HCT116 (cell line): Measurements from ENCODE around the gene SERPIND1. TPM values are rescaled to one million over a fixed set of nuclear protein-coding genes. Genes with fewer than 3 reads are reported as not detected.

Experiments used
- ATAC-seq: fragments of 200-7000 bp; cut with Tn5 transposase; 2 replicates; pipeline ENCODE4 v1.9.1; 2020; ENCODE audit warnings: mild to moderate bottlenecking, moderate library complexity
- BruUV-seq: library from RNA; stranded (reverse); fragments of 400-500 nt; replicated peaks from 2 replicates; lab custom pipeline; 2021; lab: Mats Ljungman, UMichigan
- CTCF ChIA-PET: fragments of 300-600 bp; sonication (Branson Sonifier 250); formaldehyde crosslinking; loops from one replicate; lab custom pipeline; 2021; ENCODE audit warnings: antibody characterized with exemption; lab: Charles Lee
- POLR2A ChIA-PET: fragments of 300-600, 350-600 bp; sonication (Branson Sonifier 250); formaldehyde crosslinking; loops from one replicate; lab custom pipeline; 2021; ENCODE audit warnings: antibody characterized with exemption; lab: Charles Lee
- RAD21 ChIA-PET, 2 experiments: fragments of 300-600 bp; sonication (Branson Sonifier 250); formaldehyde crosslinking; loops; one replicate each; lab custom pipeline; 2023; ENCODE audit warnings: low total read pairs in 2 of 2; ENCODE audit not compliant: uncharacterized antibody in 2 of 2, unreplicated experiment in 2 of 2, low non-redundant PET in 1 of 2; lab: Charles Lee
- DNase-seq: peaks from one replicate; pipeline ENCODE4 v3.0.0-alpha.2; 2010; ENCODE audit warnings: low read depth, low spot score
- H2AFZ ChIP-seq: fragments of 200-600 bp; shearing (Covaris generic), sonication (generic); 2 replicates; pipeline ENCODE4 v1.6.1; 2017; ENCODE audit warnings: low read depth, mixed run types, mixed read lengths, antibody characterized with exemption, low read length; ENCODE audit not compliant: poor library complexity, severe bottlenecking
- H3K27ac ChIP-seq: 2 replicates; pipeline ENCODE4 v1.5.1; 2012; ENCODE audit warnings: low read depth, low read length
- H3K27me3 ChIP-seq: fragments of 200-600 bp; sonication (generic); 2 replicates; pipeline ENCODE4 v1.6.1; 2016; ENCODE audit warnings: mixed run types, low read length, mixed read lengths; ENCODE audit not compliant: insufficient read depth
- H3K36me3 ChIP-seq, 2 experiments: fragments of 200-500 bp in 1 of 2; fragments of 200-600 bp in 1 of 2; sonication (Bioruptor generic) in 1 of 2; sonication (generic) in 1 of 2; 2 replicates each; pipeline versions ENCODE4 v1.5.1 to v1.6.1; 2014 to 2016; ENCODE audit warnings: low read length in 2 of 2, inconsistent platforms in 1 of 2, mixed read lengths in 1 of 2, mixed run types in 1 of 2; ENCODE audit not compliant: insufficient read depth in 2 of 2, control insufficient read depth in 1 of 2
- H3K4me1 ChIP-seq, 2 experiments: fragments of 200-600 bp in 1 of 2; sonication (generic) in 1 of 2; 2 replicates each; pipeline versions ENCODE4 v1.5.1 to v1.6.1; 2012 to 2017; ENCODE audit warnings: low read length in 2 of 2, inconsistent platforms in 1 of 2, mild to moderate bottlenecking in 1 of 2, mixed read lengths in 1 of 2, mixed run types in 1 of 2, moderate library complexity in 1 of 2; ENCODE audit not compliant: insufficient read depth in 2 of 2, control insufficient read depth in 1 of 2
- H3K4me2 ChIP-seq: fragments of 200-600 bp; sonication (generic); 2 replicates; pipeline ENCODE4 v1.6.1; 2017; ENCODE audit warnings: mixed run types, low read length, mixed read lengths
- H3K4me3 ChIP-seq, 2 experiments: fragments of 200-600 bp in 1 of 2; sonication (generic) in 1 of 2; replicated peaks in 1 of 2; 2 replicates each; pipeline ENCODE4 v1.5.1; 2011 to 2016; ENCODE audit warnings: low read length in 2 of 2, control low read depth in 1 of 2, low read depth in 1 of 2, mild to moderate bottlenecking in 1 of 2, mixed read lengths in 1 of 2, mixed run types in 1 of 2
- H3K79me2 ChIP-seq: fragments of 200-600 bp; sonication (generic); 2 replicates; pipeline ENCODE4 v1.6.1; 2017; ENCODE audit warnings: mild to moderate bottlenecking, mixed run types, low read length, moderate library complexity, mixed read lengths; ENCODE audit not compliant: insufficient read depth
- H3K9ac ChIP-seq: fragments of 200-600 bp; sonication (generic); 2 replicates; pipeline ENCODE4 v1.6.1; 2016; ENCODE audit warnings: low read length, mixed read lengths
- H3K9me2 ChIP-seq: fragments of 200-600 bp; sonication (generic), shearing (Covaris generic); 2 replicates; pipeline ENCODE4 v1.6.1; 2017; ENCODE audit warnings: mixed run types, mild to moderate bottlenecking, moderate library complexity; ENCODE audit not compliant: insufficient read depth
- H3K9me3 ChIP-seq, 2 experiments: fragments of 200-500 bp in 1 of 2; fragments of 200-600 bp in 1 of 2; sonication (Bioruptor generic) in 1 of 2; sonication (generic) in 1 of 2; 2 replicates each; pipeline ENCODE4 v1.6.1; 2014 to 2017; ENCODE audit warnings: low read length in 2 of 2, mixed read lengths in 2 of 2, inconsistent platforms in 1 of 2, low read depth in 1 of 2, mild to moderate bottlenecking in 1 of 2, mixed run types in 1 of 2, moderate library complexity in 1 of 2; ENCODE audit not compliant: control insufficient read depth in 1 of 2, insufficient read depth in 1 of 2
- H4K20me1 ChIP-seq: fragments of 200-600 bp; sonication (generic), shearing (Covaris generic); 2 replicates; pipeline ENCODE4 v1.6.1; 2017; ENCODE audit warnings: mixed run types, mild to moderate bottlenecking, moderate library complexity; ENCODE audit not compliant: insufficient read depth
- ATF3 ChIP-seq: IDR thresholded peaks from 2 replicates; pipeline ENCODE4 v1.6.1; 2012
- CTCF ChIP-seq, 3 experiments: fragments of 200-600 bp in 1 of 3; sonication (generic) in 1 of 3; IDR thresholded peaks in 2 of 3; conservative IDR thresholded peaks in 1 of 3; 2 replicates each; pipeline ENCODE4 v1.5.1; 2012 to 2017; ENCODE audit warnings: low read depth in 2 of 3, low read length in 2 of 3, antibody characterized with exemption in 1 of 3, borderline replicate concordance in 1 of 3, control low read depth in 1 of 3, mild to moderate bottlenecking in 1 of 3, mixed read lengths in 1 of 3, mixed run types in 1 of 3, moderate library complexity in 1 of 3; ENCODE audit not compliant: insufficient read depth in 1 of 3
- EZH2phosphoT487 ChIP-seq: fragments of 200-600 bp; IDR thresholded peaks from 2 replicates; pipeline ENCODE4 v1.6.1; 2018; ENCODE audit warnings: antibody characterized with exemption, borderline replicate concordance
- FOSL1 ChIP-seq: IDR thresholded peaks from 2 replicates; pipeline ENCODE4 v1.6.1; 2012; ENCODE audit warnings: low read depth
- RAD21 ChIP-seq: IDR thresholded peaks from 2 replicates; pipeline ENCODE4 v1.6.1; 2012; ENCODE audit warnings: low read depth, mild to moderate bottlenecking
- SP1 ChIP-seq: IDR thresholded peaks from 2 replicates; pipeline ENCODE4 v1.6.1; 2012; ENCODE audit warnings: low read depth
- SRF ChIP-seq: IDR thresholded peaks from 2 replicates; pipeline ENCODE4 v1.6.1; 2012; ENCODE audit warnings: low read depth
- TCF7L2 ChIP-seq: IDR thresholded peaks from 2 replicates; pipeline ENCODE4 v1.7.0; 2011; ENCODE audit warnings: borderline replicate concordance, inconsistent platforms; ENCODE audit not compliant: insufficient read depth, insufficient read length; ENCODE audit errors: extremely low read depth
- ZFX ChIP-seq: fragments of 450-650 bp; IDR thresholded peaks from 2 replicates; pipeline ENCODE4 v1.6.1; 2017
- intact Hi-C: fragments of 100-400 bp; cut with micrococcal nuclease; formaldehyde crosslinking; loops from 2 replicates; pipeline ENCODE4 v1.10.0; 2022
- total RNA-seq: library from RNA; stranded (reverse); gene quantifications from one replicate; pipeline ENCODE4 v1.2.1, GENCODE V29; 2021; ENCODE audit not compliant: unreplicated experiment

SERPIND1 gene
- total RNA-seq, 1 experiment from 2014 or later: 0.25 TPM

GRCh38 chr22:20745119-20745518, 28.8 kb upstream of the SERPIND1 start:
- intact Hi-C loops: no loop called here
- H3K4me2 ChIP-seq: no peak overlapping the region
- H3K27me3 ChIP-seq: no peaks in the 10 kb centered on the region
- H3K79me2 ChIP-seq: no peaks in the 10 kb centered on the region
- RAD21 ChIA-PET: no interaction called here
- H3K9me3 ChIP-seq: peaks cover 0 to 3% of the 10 kb centered on the region in 2 experiments; a peak in 2 of 4 replicates
- no peak for ATAC-seq
- TF ChIP-seq FOSL1 (no peak), EZH2phosphoT487 (no peak), ATF3 (no peak), CTCF (IDR thresholded peaks at IDR 0.05 in 2 of 3, conservative IDR thresholded peaks at IDR 0.05 in 1 of 3; ENCODE audit: borderline replicate concordance in 1 of 3, insufficient read depth in 1 of 3, low read depth in 2 of 3, low read length in 2 of 3) (no peak), SP1 (no peak), RAD21 (no peak), ZFX (no peak), SRF (no peak), TCF7L2 (no peak)
- no peak overlapping the region for H3K27ac ChIP-seq
- H3K9me2 ChIP-seq: no peaks in the 10 kb centered on the region
- no peak overlapping the region for H2AFZ ChIP-seq
- peaks cover 6% of the 10 kb centered on the region in 2 experiments; a peak in 2 of 4 replicates for H3K36me3 ChIP-seq
- POLR2A ChIA-PET: no interaction called here
- no peak overlapping the region for H3K4me3 ChIP-seq
- CTCF ChIA-PET: no interaction called here
- no peaks in the 10 kb centered on the region for H4K20me1 ChIP-seq
- H3K4me1 ChIP-seq: no peaks in the 10 kb centered on the region
- H3K9ac ChIP-seq: no peak overlapping the region
- DNase-seq: no peak
- BruUV-seq: no TSS peak
